Measurements from ENCODE around the gene COL15A1.
"Not testable (repeated sequence)": the region's sequence is repeated elsewhere in the genome, so short reads cannot be mapped to it uniquely, and the experiment has no call there.

Gene COL15A1

DNA sequence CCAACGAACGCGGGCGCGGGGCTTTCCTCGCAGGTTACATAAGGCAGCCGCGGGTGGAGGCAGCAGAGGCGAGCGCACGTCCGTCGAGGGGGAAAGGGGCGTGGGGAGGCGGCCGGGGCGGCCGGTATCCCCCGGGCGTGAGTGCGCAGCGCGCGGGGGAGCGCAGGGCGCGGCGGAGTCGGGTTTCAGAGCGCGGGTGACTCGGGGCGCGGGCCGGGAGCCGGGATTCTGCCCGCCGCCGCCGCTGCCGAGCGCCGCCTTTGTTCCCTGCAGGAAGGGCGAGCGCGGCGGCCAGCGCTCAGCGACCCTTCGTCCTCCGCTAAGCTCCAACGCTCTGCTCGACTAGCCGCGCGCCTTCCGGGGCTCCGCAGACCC is at the start of gene COL15A1:
TSS of gene COL15A1 (plus strand) at position 226 of the 375 bp plus-strand sequence. CDS start 155 bp downstream, outside the sequence.
- no peak for DNase-seq

DNA sequence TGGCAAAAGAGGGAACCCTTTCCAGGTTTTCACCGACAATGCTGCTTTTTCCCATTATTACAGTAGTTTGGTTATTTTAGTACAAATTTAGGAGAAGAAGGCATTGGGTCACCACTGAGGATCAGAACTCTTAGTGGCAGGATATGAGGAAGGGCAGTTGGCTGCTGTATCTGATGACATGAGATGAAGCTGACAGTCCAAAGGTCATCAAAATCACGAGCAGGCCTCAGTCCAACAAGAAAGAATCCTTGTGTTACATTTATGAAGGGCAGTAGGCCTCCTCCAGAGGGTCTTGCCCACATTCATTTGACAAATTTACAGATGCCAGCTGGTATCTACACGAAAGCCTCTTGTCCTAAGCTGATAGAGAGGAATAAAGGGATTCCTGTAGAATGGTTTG is 49.5 kb upstream of the COL15A1 start:
- no peak for DNase-seq

DNA sequence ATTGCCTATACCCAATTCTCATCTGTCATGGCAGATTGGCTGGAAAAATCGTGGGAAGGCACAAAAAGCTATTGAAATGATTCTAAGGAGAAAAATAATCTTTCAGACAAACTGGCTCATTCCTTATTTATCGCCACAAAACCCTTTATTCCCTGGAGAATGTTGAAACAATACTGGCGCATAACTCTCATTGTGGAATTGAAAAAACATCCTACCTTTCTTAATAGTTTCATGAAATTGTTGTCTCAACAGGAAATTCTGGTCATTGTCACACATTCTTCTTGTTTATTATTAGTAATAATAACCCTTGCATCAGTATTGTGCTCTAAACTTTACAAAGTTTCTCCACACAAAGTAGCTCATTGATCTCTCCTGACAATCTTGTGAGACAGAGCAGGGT is 48.9 kb upstream of the COL15A1 start:
- DNase-seq, result no peak

DNA sequence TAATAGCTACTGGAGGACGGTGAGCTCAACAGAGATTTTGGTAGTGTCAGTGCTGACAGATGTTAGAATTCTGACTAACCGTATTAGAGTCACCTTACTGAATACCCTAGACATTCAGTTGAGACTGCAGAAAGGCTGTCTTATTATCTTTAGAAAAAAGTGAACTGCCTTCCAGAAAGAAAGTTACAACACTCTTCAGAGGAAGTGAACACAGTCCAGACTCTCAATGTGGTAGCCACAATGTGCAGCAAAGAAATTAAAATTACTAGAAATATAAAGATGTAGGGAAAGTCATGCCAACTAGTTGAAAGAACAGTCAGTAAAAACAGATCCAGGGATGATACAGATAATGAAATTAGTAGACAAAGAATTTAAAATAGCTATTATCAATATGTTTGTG is 47.1 kb upstream of the COL15A1 start:
- DNase-seq, result no peak

DNA sequence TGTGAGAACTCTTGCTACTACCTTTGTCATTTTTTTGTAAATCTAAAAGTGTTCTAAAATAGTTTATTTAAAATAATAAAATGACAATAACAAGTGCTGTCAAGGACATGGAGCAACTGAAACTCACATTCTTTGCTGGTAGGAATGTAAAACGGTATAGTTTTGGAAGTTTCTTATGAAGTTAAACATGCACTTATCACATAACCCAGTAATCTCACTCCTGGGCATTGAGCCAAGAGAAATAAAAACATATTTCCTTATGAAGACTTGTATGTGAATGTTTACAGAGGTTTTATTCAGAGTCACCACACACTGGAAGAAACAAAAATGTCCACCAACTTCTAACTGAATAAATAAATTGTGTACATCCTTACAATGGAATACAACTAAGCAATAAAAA is 46.0 kb upstream of the COL15A1 start:
- DNase-seq, result no peak

DNA sequence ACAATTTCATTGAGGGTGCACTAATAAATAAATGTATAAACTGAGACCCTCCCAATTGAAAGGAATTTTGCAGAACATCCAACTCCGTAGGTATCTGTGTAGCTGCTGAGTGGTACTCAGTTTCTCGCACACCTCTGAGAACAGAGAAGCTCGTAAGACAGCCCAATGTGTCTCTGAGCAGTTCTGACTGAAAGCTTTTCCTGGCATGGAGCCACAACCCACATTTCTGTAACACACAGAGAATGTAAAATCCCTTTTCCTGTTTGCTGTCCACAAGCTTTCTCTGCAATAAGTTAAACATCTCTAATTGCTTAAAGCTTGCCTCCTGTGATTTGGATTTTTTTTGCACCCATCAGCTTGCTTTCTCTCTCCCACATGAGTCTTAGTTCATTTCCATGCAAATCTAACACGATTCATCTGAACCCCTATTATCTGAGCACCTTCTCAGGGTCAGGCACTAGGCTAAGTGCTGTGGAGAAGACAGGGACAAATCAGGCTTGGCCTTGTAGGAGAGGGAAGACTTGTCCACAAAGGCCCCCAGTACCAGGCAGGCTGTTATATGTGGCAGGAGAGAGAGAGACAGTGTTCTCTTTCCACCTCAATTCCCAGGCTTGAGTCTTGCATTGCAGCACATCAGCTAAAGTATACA is 44.2 kb upstream of the COL15A1 start:
- no peak for DNase-seq

DNA sequence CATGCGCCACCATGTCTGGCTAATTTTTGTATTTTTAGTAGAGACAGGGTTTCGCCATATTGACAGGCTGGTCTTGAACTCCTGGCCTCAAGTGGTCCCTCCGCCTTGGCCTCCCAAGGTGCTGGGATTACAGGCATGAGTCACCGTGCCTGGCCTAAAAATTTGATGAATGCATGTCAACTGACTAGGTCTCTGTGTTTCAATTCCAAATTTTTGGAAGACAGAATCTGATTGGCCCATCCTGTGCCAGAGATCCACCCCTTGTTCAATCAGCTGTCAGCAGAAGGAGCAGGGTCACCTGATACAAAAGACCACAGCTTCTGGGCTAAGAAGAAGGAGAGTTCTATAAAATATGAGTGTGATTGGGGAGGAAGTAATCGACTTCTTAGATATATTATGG is 43.5 kb upstream of the COL15A1 start:
- DNase-seq, result no peak

DNA sequence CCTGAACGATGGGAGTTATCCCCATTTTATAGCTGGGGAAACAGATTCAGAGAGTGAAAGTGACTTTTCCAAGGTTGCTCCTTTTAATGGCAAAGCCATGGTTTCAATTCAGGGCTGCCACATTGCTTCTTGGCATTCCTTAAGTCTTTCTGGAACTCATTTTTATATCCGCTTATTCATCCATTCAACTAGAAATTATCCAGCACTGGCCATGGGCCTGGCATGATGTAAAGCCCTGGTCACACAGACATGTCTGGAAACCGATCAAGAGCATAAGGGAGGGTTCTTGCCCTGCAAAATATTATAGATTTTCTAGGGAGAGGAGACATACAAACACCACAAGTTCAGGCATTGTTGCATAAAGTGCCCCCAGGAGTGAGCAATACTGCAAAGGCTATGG is 43.0 kb upstream of the COL15A1 start:
- no peak for DNase-seq

DNA sequence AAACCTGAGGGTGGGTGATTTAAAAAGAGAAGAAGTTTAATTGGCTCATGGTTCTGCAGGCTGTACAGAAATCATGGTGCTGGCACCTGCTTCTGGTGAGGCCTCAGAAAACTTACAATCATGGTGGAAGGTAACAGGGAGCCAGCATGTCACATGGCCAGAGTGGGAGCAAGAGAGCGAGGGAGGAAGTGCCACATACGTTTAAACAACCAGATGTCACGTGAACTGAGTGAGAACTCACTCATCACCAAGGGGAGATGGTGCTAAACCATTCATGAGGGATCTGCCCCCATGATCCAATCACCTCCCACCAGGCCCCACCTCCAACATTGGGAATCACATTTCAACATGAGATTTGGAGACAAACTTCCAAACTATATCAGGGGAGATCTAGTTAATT is 41.9 kb upstream of the COL15A1 start:
- not testable (repeated sequence) for DNase-seq

DNA sequence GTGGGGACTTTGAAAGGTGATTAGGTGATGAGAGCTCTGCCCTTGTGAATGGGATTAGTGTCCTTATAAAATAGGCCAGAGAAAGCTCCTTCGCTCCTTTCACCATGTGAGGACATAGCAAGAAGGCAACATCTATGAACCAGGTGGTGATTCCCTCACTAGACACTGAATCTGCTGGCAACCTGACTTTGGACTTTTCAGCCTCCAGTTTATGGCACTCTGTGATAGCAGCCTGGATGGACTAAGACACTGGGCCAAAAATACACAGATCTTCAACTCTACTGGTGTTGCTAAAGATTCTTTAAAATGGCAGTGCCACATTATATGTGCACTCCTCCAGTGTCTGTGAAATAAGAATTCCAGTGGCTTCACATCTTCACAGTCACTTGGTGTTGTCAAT is 41.2 kb upstream of the COL15A1 start:
- DNase-seq, result no peak

DNA sequence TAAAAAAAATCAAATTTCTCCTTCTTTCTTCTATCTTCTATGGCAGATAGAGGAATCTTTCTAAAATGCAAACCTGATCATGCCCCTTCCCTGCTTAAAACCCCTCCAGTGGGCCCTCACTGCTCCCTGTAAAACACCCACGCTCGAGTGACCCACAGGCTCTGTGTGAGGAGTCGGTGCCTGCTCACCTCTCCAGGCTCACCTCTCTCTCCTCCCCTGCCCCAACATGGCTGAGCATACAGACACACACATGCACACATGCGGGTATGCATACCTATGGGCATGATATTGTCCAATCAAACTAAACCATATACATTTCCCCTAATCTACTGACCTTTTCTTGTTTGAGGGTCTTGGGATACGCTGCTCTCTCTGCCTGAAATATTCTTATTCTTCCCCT is 40.8 kb upstream of the COL15A1 start:
- DNase-seq, result no peak

DNA sequence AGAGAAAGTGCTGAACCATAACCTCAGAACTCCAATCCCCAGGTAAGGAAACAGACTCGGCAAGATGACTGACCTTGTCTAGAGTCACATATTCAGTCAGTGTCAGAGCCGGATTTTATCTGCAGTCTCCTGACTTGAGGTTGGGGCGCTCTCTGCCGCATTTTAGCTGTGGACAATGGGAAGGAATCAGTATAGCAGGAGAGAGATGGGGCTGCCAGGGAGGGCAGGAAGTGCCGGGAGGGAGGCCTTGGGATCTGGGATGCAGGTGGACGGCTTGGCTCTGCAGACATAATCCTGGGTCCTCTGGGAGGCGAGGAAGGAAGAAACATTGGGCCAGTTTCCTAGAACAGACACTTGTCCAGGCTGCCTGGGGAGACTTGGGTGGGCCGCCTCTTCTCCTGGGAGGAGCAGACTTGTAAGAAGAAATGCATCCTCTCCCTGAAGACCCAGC is 39.7 kb upstream of the COL15A1 start:
- DNase-seq, result no peak

DNA sequence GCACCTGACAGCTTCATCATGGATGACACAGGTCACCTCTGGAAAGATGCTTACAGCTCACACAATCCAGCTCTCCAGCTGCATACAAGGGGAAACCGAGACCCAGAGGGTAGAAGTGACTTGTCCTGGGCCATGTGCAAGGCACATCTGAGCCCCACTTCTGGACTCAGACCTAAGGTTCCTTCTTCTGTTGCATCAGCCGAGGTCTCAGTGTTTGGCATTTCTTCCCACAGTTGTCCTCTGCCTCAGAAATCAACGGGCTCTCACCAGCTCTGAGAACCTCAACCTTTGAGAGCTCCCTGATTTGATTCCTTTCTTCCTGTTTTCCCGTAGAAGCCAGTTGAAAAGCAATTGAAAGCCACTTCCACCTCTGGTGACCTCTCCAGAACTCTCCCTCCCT is 38.7 kb upstream of the COL15A1 start:
- DNase-seq, result no peak

DNA sequence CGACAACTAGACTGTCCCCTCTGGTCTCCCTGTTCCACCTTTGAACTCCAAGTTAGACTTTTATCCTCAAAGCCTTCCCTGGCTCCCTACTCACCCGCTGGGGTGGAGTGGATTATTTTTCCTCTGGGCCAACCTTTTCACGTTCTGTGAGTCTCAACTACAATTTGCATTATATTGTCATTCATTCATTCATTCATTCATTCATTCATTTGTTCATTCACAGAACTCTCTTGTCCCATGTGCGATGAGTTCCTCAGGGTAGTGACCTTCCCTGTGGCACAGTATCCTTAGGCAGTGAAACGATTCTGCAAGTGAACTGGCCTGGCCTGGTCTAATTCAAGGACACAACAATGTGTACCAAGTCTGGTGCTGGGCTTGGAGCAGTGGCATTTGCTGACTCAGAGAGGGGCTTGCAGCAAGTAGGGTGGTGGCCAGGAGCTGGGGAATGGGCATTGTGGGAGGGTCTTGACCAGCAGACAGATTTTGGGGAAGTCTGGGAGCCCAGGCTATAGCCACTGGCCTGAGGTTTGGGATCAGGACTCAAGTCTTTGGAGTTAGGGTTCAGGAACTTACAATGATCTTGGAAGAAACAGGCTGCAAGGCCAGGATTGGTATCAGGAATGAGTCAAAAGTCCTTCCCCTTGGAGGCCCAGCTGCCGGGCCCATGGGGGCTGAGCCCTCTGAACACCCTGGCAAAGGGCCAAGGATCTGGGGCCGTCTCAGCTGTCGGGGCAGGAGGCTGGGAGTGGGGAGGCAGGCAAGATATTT is 37.2 kb upstream of the COL15A1 start:
- DNase-seq, result no peak

DNA sequence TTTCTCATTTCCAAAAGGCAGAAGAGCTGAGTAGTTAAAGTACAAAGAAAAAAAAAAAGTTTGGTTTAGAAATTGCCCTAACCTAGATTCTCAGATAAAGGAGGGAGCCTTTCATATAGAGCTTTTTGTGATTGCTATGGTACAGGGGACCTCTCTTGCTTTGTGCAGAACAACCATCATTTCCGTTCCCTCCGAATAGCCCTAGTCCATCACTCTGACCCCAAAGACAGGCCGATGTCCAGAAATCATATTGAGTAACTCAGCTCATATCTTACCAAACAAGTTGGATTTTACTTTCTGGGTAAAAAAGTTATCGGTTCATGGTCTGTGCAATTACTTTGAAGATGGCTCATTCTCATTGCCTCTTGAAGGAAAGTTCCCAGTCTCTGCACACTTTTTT is 36.7 kb upstream of the COL15A1 start:
- no peak for DNase-seq

DNA sequence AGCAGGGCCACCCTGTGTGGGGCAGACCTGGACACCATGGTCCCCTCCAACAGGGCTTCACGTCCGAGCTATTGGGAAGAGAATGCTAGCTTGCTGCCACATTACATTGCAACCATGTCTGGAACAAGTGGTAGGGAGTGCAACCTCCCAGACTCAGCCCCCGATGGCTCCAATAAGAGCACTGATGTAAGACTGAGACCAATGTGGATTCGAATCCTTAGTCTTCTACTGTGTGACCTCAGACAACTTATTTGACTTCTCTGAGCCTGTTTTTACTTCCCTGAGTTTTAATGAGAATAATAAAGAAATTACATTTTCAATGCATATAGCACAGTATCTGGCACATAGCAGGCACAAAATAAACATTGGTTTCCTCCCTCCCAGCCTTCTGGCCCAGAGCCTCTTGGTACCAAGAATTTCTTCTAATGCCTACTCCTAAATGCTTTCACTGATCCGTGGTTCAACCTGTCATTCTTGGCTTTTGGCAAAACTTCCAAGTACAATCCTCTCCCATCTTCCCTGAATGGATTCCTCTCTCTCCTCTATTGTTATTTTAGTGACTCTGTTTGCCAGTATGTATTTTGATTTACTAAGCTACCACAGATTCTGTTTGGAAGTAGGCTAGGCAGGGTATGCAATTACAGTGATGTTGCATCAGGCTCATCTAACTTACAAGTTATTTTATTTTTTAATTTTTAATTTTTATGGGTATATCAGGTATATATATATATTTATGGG is 34.6 kb upstream of the COL15A1 start:
- DNase-seq, result no peak

DNA sequence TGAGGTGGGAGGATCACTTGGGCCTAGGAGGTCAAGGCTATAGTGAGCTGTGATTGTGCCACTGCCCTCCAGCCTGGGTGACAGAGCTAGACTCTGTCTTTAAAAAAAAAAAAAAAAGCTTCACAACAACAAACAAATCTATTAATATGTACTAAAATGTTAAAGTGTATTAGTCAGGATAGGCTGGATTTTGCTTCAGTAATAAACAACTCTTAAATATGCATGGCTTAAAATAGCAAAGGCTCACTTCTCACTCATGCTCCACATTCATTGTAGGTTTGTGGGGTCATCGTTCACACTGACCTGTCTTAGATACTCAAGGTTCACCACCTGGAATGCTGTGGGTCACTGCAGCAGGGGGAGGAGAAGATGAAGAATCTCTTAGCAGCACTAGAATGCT is 33.8 kb upstream of the COL15A1 start:
- no peak for DNase-seq

DNA sequence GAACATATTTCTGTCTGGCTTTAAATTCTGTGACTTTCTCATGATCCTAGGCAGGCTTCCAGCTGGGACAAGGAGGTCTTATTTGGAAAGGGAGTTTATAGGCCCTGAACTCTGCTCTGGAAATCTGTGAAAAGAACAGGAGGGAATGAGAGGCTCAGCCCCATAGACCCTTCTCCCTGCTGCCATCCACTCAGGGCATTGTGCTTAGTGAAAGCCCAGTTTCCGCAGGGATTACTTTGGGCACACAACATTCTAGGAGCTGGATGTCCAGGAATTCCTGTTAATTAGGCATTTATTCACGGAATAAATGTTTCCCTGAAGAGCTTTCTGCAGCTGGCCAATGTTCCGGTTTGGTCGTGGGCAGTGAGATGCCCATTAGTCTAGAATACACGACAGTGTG is 32.7 kb upstream of the COL15A1 start:
- no peak for DNase-seq

DNA sequence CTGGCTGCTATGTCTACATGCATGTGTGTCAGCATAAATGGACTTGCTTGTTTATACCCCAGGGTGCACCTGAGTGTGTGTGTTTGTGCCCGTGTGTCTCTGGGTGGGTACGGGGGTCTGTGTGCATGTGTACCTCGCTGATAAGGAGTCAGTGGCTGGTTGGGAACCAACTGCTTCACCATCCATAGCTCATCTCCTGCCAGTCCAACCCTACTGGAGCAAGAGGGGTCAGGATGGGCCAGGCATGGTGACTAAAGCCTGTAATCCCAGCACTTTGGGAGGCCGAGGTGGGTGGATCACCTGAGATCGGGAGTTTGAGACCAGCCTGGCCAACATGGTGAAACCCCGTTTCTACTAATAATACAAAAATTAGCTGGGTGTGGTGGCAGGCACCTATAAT is 32.0 kb upstream of the COL15A1 start:
- not testable (repeated sequence) for DNase-seq

DNA sequence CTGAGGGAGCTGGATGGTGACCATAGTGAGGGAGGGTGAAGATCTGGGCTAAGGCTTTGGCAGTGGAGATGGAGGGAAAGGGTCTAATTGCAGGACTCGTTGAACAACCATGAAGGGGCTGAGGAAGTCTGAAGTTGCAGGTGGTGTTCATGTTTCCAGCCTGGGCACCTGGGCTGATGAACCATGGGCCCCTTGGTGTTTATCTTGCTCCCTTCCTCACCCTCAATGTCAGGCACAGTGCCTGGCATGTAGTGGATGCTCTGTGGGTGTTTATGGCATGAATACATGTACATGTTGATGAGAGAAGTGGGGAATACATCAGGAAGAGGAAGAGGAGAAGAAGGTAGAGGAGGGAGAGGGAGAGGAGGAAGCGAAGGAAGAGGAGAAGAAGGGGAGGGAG is 31.3 kb upstream of the COL15A1 start:
- DNase-seq, result no peak

DNA sequence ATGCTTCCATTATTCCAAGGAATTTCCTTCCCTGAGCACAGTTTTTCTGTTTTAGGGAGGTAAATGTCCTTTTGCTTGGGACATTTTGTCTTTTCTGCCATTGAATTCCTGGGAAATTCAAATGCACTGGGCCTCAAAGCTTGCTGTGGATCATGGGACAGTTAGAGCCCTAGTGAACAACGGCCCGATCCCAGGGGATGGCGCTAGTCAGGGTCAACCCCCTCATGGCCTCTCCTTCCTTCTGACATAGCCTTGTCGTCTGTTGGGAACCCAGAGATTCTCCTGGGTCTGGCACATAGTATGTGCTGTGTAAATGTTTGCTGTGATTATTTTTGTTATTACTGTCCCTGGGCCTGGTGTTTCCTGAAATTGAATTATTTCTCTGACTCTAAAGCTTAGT is 30.7 kb upstream of the COL15A1 start:
- DNase-seq, result no peak

DNA sequence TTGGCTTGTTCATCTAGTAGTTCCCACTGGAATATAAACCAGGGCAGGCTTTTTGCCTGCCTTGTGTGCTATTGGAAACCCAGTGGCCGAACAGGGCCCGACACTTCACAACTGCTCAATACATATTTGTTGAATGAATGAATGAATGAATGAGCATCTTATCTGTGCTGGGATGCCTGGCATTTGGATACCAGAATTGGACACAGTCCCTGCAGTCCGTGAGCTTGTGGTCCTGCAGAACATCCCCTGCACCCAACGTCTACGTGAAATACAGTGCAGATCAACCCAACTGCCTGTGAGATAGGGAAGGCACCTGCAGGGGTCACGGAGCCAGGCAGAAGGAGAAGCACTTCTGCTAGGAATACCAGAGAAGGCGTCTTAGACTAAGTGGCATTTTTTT is 30.0 kb upstream of the COL15A1 start:
- no peak for DNase-seq

DNA sequence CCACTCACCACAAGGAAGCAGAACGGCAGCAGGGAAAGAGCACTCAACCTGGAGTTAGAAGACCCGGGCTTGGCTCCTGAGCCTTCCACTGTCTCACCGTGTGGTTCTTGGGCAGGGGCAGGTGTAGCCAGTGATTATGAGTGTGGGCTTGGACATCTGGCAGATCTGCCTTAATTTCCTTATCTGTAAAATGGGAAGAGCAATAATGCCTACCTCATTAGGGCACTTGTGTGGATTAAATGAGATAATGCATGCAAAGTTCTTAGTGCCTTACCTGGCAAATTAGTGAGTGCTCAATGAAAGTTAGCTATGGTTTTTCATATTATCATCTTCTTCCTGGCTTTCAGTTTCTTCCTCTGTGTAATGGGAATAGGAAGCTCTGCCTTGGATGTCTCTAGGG is 28.1 kb upstream of the COL15A1 start:
- DNase-seq, result no peak

DNA sequence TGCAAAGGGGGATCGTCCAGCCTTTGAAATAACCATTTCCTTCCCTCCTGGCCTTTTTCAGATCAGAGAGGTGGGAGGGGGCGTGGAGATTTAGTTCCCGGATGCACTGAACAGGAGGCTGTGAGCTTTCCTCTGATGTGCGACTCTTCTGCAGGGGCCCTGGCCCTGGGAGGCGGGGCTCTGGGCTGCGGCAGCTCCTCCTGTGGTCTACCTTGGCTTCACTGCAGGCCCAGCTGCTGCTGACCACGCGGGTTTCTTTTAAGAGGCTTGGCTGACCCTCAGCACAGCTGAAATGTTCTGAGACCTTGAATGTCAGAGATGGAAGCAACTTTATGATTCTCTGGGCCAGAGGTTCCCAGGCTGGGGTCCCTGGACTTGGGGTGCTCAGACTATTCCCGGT is 27.0 kb upstream of the COL15A1 start:
- no peak for DNase-seq

All from NCI-H1930 (cell line).